Activated CD8-positive, alpha-beta T cell treated with anti-CD3 and anti-CD28 coated beads for 36 hours (primary cell): ENCODE results near the gene DPCD. TPM values are rescaled to one million over a fixed set of nuclear protein-coding genes. Genes with fewer than 3 reads are reported as not detected.

ENCODE experiments used
- ATAC-seq: fragments of 200-7000 bp; cut with Tn5 transposase; one replicate; pipeline ENCODE4 v1.10.0; 2021; ENCODE audit warnings: mild to moderate bottlenecking, moderate library complexity
- CTCF ChIA-PET: fragments of 350-600 bp; sonication (Branson Sonifier 250); formaldehyde crosslinking; loops from one replicate; lab custom pipeline; 2021; ENCODE audit warnings: antibody characterized with exemption; lab: Charles Lee
- POLR2A ChIA-PET: fragments of 350-600 bp; sonication (Branson Sonifier 250); formaldehyde crosslinking; loops from one replicate; lab custom pipeline; 2021; ENCODE audit warnings: antibody characterized with exemption; lab: Charles Lee
- DNase-seq: peaks from one replicate; pipeline ENCODE4 v3.0.0-alpha.2; 2020
- H3K27ac Mint-ChIP-seq: one replicate; pipeline ENCODE4 v1.8.0; 2021; ENCODE audit warnings: mild to moderate bottlenecking, mixed read lengths
- H3K27me3 Mint-ChIP-seq: one replicate; pipeline ENCODE4 v1.8.0; 2021; ENCODE audit warnings: mixed read lengths
- H3K36me3 Mint-ChIP-seq: one replicate; pipeline ENCODE4 v1.8.0; 2021; ENCODE audit warnings: low read depth, mixed read lengths
- H3K4me1 Mint-ChIP-seq: one replicate; pipeline ENCODE4 v1.8.0; 2021; ENCODE audit warnings: low read depth, mixed read lengths
- H3K4me3 Mint-ChIP-seq: one replicate; pipeline ENCODE4 v1.8.0; 2021; ENCODE audit warnings: mild to moderate bottlenecking, moderate library complexity, mixed read lengths
- H3K9me3 Mint-ChIP-seq: one replicate; pipeline ENCODE4 v1.8.0; 2021; ENCODE audit warnings: mixed read lengths
- CTCF ChIP-seq: fragments of 200-600 bp; IDR thresholded peaks from one replicate; pipeline ENCODE4 v1.8.0; 2022; ENCODE audit warnings: antibody characterized with exemption, mild to moderate bottlenecking
- intact Hi-C: fragments of 100-400 bp; cut with micrococcal nuclease; formaldehyde crosslinking; loops from one replicate; pipeline ENCODE4 v1.10.0; 2022
- total RNA-seq, 2 experiments: library from RNA; stranded (reverse); gene quantifications; one replicate each; pipeline ENCODE4 v1.2.3, GENCODE V29; 2021

DPCD gene
- total RNA-seq, 2 experiments from 2014 or later, result 19.0 TPM

GRCh38 chr10:101623528-101623927 lies 35.4 kb downstream of the DPCD start:
- no peak for TF ChIP-seq CTCF
- ATAC-seq (no peak), DNase-seq (no peak)
- H3K27ac Mint-ChIP-seq, result no peak overlapping the region
- no peak overlapping the region for H3K4me3 Mint-ChIP-seq
- no peaks in the 10 kb centered on the region for H3K27me3 Mint-ChIP-seq
- intact Hi-C loops, result no loop called here
- POLR2A ChIA-PET, result no interaction called here
- H3K36me3 Mint-ChIP-seq, result peaks cover 7% of the 10 kb centered on the region
- no peaks in the 10 kb centered on the region for H3K9me3 Mint-ChIP-seq
- H3K4me1 Mint-ChIP-seq, result no peaks in the 10 kb centered on the region
- CTCF ChIA-PET, result interaction anchor here (1.1 kb wide), 1 partner anchor 21 kb away, joined by 4 read pairs; no protein-coding TSS in a partner anchor

DNA sequence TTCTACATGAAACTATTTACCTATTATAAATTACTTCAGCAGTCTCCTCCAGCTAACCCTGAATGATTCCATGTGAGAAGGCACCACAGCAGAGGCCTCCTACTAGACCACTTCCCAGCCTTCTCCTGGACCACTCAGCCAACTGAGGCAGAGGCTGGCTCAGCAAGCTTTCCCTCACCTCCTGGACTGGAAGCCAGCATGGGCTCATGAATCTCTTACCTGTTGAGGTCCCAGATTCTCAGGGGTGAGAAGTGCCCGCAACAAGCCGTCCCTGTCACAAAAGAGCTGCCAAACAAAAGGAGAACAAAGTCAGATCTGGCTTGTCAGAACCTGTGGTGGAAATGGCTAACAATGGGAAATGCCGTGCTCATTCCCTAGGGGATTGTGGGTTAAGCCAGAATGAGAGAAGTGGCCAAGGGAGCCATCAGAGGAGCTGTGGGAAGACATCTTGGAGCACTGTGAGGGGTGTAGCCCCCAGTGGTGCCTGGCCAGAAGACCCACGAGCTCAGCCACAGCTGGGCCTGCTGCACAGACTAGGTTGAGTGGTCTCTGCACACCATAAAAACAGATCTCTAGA lies 36.5 kb downstream of the DPCD start:
- no peak for TF ChIP-seq CTCF
- no peak overlapping the region for H3K4me3 Mint-ChIP-seq
- no peaks in the 10 kb centered on the region for H3K9me3 Mint-ChIP-seq
- ATAC-seq (no peak), DNase-seq (no peak)
- peaks cover under 1% of the 10 kb centered on the region for H3K4me1 Mint-ChIP-seq
- intact Hi-C loops, result no loop called here
- POLR2A ChIA-PET, result no interaction called here
- H3K27ac Mint-ChIP-seq, result no peak overlapping the region
- H3K36me3 Mint-ChIP-seq, result peaks cover 7% of the 10 kb centered on the region
- no peaks in the 10 kb centered on the region for H3K27me3 Mint-ChIP-seq
- CTCF ChIA-PET, result interaction anchor here (1.4 kb wide), 1 partner anchor 216 kb away, joined by 3 read pairs; no protein-coding TSS in a partner anchor

DNA sequence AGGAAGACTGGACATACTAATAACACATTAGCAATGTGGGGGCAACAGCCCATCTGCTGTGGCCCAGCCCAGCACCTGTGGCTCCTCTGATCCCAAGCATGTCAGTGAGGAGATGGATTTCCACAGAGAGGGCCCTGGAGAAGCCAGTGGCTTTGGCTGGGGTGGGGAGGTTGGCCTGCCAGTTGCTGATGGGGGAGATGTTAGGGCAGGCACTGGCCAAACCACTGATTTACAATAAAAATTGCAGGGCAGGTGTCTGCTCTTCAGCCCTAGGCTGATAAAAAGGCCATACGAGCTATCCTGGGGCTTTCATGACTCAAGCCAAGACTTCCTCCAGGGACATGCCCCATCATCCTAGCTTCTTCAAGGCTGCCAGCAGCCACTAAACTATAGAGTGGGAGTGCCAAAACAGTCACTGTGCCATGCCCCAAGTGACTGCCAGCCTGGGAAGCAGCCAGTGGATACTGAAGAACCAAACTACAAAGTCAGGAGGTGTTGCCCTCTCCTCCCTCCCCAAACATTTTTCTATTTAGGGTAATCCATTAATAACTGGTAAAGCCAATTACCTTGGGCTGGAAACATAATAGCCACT lies 37.8 kb downstream of the DPCD start:
- ATAC-seq (no peak), DNase-seq (no peak)
- Mint-ChIP-seq H3K36me3 (peaks cover 7% of the 10 kb centered on the region), H3K4me3 (no peak overlapping the region), H3K27ac (peak overlapping the region; percentile 36), H3K9me3 (no peaks in the 10 kb centered on the region), H3K4me1 (peaks cover 3% of the 10 kb centered on the region), H3K27me3 (no peaks in the 10 kb centered on the region)
- POLR2A ChIA-PET, result no interaction called here
- intact Hi-C loops, result no loop called here
- no peak for TF ChIP-seq CTCF
- CTCF ChIA-PET, result interaction anchor here (1.3 kb wide), 1 partner anchor 45 kb away, joined by 3 read pairs; no protein-coding TSS in a partner anchor

- H3K4me3 Mint-ChIP-seq, result no peak overlapping the region
- peaks cover 5% of the 10 kb centered on the region for H3K36me3 Mint-ChIP-seq
- no peak for TF ChIP-seq CTCF
- intact Hi-C loops, result no loop called here
- POLR2A ChIA-PET, result no interaction called here
- ATAC-seq, result no peak
- no peaks in the 10 kb centered on the region for H3K27me3 Mint-ChIP-seq
- CTCF ChIA-PET, result interaction anchor here (1.8 kb wide), 1 partner anchor 60 kb away, joined by 6 read pairs; no protein-coding TSS in a partner anchor
- H3K27ac Mint-ChIP-seq, result no peak overlapping the region
- H3K4me1 Mint-ChIP-seq, result peaks cover 7% of the 10 kb centered on the region
- no peak for DNase-seq
- no peaks in the 10 kb centered on the region for H3K9me3 Mint-ChIP-seq
Observed at GRCh38 chr10:101629837-101630632, 41.9 kb downstream of the DPCD start.

DNA sequence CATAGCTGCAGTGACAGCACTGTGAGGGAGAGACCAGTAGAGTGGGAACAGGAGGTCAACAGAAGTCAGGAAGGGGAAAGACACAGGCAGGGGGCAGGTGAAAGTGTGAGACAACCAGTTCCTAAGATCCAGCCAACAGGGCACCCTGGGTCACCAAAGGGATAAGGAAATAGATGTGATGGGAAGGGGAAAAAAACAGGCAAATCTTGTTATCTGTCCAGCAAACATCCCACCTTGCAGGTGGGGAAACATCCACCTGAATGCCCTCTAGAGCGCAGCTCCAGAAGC lies 42.5 kb downstream of the DPCD start:
- ATAC-seq, result no peak
- peaks cover 7% of the 10 kb centered on the region for H3K4me1 Mint-ChIP-seq
- no peaks in the 10 kb centered on the region for H3K27me3 Mint-ChIP-seq
- ChIA-PET POLR2A (no interaction called here), CTCF (no interaction called here)
- peaks cover 5% of the 10 kb centered on the region for H3K36me3 Mint-ChIP-seq
- H3K27ac Mint-ChIP-seq, result no peak overlapping the region
- no peaks in the 10 kb centered on the region for H3K9me3 Mint-ChIP-seq
- H3K4me3 Mint-ChIP-seq, result no peak overlapping the region
- DNase-seq, result no peak
- intact Hi-C loops, result no loop called here
- TF ChIP-seq CTCF, result no peak
